Measurements from ENCODE around the gene ADAMTS20.
"Not testable (repeated sequence)": the region's sequence is repeated elsewhere in the genome, so short reads cannot be mapped to it uniquely, and the experiment has no call there.

The ADAMTS20 gene

GRCh38 chr12:43361031-43361710 lies 190.8 kb downstream of the ADAMTS20 start:
- no peak for DNase-seq

GRCh38 chr12:43360001-43360400 lies 192.0 kb downstream of the ADAMTS20 start:
- DNase-seq: not testable (repeated sequence)

DNA sequence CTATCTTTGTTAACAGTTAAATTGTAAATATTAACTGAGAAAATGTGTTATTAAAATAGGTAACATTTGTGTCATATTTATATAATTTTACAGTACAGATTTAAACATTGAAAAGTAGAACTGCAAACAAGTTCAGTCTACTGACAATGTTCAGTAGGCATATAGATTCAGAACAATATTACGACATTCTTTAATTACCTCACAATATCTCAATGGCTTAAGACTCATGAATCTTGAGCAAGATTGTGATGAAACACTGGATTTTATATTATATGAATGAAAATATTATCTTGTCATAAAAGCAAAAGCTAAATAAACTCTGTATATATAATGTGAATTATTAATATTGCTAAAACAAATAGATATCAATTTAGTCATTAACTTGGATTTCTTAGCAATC lies 194.9 kb downstream of the ADAMTS20 start:
- no peak for DNase-seq

GRCh38 chr12:43352001-43352400 lies 200.0 kb downstream of the ADAMTS20 start:
- no peak for DNase-seq

- no peak for DNase-seq
Observed at GRCh38 chr12:43349863-43350262, 202.1 kb downstream of the ADAMTS20 start.

- DNase-seq: no peak
Observed at GRCh38 chr12:43348221-43348620, 203.8 kb downstream of the ADAMTS20 start.

- DNase-seq: no peak
Observed at GRCh38 chr12:43347026-43347425, 205.0 kb downstream of the ADAMTS20 start.

GRCh38 chr12:43345023-43345422 lies 207.0 kb downstream of the ADAMTS20 start:
- no peak for DNase-seq

DNA sequence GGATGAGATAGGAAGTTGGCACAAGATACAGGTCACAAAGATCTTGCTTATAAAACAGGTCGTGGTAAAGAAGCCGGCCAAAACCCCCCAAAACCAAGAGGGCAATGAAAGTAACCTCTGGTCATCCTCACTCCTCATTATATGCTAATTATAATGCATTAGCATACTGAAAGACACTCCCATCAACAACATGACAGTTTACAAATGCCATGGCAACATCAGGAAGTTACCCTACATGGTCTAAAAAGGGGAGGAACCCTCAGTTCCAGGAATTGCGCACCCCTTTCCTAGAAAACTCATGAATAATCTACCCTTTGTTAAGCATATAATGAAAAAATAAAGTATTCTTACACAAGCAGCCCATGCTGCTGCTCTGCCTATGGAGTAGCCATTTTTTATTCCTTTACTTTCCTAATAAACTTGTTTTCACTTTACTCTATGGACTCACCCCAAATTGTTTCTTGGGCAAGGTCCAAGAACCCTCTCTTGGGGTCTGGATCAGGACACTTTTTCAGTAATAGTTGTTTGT lies 210.2 kb downstream of the ADAMTS20 start:
- not testable (repeated sequence) for DNase-seq

GRCh38 chr12:43338848-43339526 lies 213.0 kb downstream of the ADAMTS20 start:
- no peak for DNase-seq

GRCh38 chr12:43337571-43338444 lies 214.2 kb downstream of the ADAMTS20 start:
- no peak for DNase-seq

- DNase-seq: no peak
Observed at GRCh38 chr12:43336962-43337555, 214.9 kb downstream of the ADAMTS20 start.

DNA sequence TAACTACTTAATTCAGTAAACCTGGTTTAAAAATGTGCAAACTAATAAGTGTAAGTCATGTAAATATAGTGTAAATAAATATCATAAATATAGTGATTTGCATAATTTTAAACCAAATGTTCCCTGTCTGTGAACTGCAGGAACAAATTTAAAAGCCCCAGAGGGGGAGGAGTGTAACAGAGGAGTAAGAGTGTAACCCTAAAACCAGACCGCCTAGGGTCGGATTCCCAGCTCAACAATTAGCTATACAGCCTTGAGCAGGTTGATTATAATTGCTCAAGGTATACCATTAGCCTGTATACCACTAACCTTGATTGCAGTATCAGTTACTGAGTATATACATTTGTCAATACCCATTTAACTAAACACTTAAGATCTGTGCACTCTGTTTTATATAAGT lies 218.4 kb downstream of the ADAMTS20 start:
- no peak for DNase-seq

DNA sequence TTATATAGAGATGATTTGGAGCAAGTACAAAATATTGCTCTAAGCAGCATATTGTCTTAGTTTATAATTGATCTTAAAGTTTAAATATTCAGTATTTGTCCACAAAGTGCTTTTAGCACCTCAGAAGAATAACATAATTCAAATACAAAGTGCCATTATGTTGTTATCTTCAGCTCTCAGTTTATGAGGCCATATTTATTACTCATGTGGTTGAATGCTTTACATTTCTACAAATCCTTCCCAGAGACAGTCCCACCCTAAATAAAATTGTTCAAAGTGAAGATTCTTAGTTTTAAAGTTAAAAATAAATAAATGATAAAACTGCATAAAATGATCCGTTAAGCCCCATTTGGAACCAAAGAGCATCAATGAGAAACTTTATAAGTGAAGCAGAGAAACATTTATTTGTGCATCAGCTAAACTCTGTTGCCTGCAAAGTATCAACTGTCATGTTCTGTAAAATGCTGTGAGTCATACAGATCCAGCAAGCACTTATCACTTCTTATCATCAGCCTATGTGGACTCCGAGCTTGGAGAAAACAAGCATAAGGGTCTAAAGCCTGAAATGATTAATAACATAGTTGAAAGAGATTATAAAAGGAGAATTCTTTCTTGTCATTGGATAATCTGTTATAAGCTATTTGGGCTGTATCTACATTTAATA lies 218.9 kb downstream of the ADAMTS20 start:
- no peak for DNase-seq

DNA sequence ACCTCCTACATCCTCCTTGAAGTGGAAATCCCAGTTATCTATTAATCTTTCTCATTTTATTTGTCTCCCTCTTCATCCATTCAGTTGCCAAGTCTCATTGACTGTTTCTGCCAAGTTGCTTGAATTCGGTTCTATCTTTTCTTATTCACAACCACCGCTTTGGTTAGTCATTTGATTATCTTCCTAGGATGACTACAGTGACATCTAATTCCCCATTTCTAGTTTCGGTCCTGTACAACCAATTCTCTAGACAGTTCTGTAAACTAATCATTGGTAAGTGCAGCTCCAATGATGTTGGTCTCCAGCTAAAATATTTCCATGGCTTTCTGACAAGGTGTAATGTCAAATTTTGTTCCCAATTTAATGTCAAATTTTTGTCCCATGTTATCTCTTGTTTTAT lies 220.1 kb downstream of the ADAMTS20 start:
- no peak for DNase-seq

DNA sequence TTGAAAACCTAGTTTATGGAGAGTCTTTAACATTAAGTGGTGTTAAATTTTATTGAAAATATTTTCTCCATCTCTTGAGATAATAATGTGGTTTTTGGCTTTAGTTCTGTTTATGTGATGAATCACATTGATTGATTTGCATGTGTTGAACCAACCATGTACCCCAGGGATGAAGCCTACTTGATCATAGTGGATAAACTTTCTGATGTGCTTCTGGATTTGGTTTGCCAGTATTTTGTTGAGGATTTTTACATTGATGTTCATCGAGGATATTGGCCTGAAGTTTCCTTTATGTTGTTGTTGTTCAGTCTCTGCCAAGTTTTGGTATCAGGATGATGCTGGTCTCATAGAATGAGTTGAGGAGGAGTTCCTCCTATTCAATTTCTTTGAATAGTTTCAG lies 222.6 kb downstream of the ADAMTS20 start:
- DNase-seq: no peak

DNA sequence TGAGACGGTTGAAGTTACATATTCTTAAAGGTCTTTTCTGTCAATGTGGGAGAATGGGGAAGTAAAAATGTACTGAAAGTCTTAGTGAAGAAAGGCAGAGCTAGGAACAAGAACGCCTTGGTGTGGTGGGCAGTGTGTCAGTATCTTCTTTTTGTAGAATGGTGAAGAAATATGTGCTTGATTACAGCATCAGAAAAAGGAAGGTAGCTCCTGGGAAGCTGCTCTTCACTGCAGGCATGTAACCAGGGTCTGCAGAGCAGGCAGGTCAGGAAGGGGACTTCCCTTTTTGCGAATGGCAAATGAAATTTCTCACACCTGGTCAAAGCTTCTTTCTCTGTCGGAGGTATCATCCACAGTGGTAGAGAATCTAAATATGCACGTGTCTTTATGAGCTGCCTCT lies 226.2 kb downstream of the ADAMTS20 start:
- no peak for DNase-seq

- DNase-seq: no peak
Observed at GRCh38 chr12:43320281-43320680, 231.7 kb downstream of the ADAMTS20 start.

GRCh38 chr12:43318021-43318420 lies 234.0 kb downstream of the ADAMTS20 start:
- DNase-seq: no peak

DNA sequence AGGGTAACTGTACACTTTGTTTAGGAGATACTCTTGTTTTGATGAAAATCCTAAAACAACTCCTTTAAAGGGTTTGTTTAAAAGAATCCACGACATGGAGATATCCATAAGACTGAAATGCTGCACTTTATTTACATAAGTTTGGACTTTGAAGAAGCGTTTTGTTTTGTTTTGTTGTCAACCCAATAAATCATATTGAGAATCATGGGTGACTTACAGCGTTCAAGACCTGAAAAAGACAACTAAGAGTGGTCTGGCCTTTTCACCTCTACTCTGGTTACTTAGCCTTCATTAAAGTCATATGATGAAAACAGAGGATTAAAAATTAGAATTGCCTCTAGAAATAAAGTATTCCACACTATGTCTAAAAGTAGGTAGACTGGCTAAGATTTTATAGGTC lies 234.8 kb downstream of the ADAMTS20 start:
- no peak for DNase-seq

GRCh38 chr12:43316520-43316919 lies 235.5 kb downstream of the ADAMTS20 start:
- no peak for DNase-seq

GRCh38 chr12:43315961-43316360 lies 236.0 kb downstream of the ADAMTS20 start:
- no peak for DNase-seq

Data from stimulated activated CD4-positive, alpha-beta T cell treated with anti-CD3 and anti-CD28 coated beads, Interleukin-4, amount 100 ng/mL, for 24 hours (primary cell).